Myocyte (in vitro differentiated cells): ENCODE measurements around the gene SAMD7. TPM values are rescaled to one million over a fixed set of nuclear protein-coding genes. Genes with fewer than 3 reads are reported as not detected.

Source experiments
- DNase-seq: peaks from one replicate; pipeline ENCODE4 v3.0.0-alpha.2; 2012; ENCODE audit warnings: low read depth
- polyA plus RNA-seq: library from polyadenylated mRNA; unstranded; fragments of >200 nt; gene quantifications from one replicate; pipeline ENCODE4 v1.2.1, GENCODE V29; 2012; ENCODE audit warnings: missing spikeins
- total RNA-seq: library from RNA; depleted of rRNA; stranded (reverse); fragments of >200 nt; gene quantifications from 2 replicates; pipeline ENCODE4 v1.2.3, GENCODE V29; 2014

Gene SAMD7, protein sequence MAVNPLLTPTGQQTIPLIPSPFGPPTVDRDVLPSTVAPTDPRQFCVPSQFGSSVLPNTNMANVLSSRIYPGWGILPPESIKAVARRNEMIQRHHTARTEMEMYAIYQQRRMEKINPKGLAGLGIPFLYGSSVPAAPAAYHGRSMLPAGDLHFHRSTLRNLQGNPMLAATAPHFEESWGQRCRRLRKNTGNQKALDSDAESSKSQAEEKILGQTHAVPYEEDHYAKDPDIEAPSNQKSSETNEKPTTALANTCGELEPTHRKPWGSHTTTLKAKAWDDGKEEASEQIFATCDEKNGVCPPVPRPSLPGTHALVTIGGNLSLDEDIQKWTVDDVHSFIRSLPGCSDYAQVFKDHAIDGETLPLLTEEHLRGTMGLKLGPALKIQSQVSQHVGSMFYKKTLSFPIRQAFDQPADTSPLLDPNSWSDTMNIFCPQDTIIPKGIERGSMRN
- not detected in 2 replicates for total RNA-seq
- not detected for polyA plus RNA-seq

- no peak for DNase-seq
Observed at GRCh38 chr3:169911272-169911671, at the start of gene SAMD7. Gene SAMD7, plus strand, starts transcription at chr3:169911572. Its CDS starts 7,927 bp downstream, at chr3:169919499.

DNA sequence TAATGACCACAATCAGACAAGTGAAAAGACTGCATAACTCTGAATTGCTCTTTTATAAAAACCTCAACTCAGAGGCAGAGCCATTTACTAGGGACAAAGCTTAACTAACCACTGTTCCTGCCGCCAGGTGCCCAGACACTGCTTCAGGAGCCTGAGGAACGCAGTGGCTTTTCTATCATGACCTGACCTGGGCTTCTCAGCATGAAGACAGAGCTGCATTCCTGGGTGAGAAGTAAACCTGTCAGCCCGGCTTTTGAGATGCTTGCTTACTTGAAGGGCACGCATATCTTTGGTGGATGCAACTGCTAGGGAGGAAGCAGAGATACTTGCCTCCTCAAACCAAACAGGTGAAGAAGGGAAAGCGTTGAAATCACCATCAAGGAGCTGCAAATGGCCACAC is 49.5 kb upstream of the SAMD7 start:
- DNase-seq = no peak

GRCh38 chr3:169863458-169863899 is 47.9 kb upstream of the SAMD7 start:
- peak; percentile 72 for DNase-seq

DNA sequence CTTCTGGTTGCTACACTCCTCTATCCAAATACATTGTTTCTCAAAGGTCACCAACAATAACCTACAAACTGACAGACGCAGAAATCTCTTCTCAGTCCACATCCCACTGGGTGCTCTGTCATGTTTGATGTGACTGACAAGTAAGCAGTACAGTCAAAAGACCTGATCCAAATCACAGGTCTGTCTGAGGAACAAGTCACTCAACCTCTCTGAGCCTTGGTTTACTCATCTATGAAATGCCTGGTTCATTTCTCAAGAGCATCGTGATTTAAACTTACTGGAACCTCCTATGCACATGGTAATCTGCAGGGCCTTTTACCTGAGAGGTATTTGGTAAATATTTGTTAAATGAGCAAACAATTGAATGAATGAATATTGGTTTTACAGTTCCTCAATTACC is 47.1 kb upstream of the SAMD7 start:
- no peak for DNase-seq

DNA sequence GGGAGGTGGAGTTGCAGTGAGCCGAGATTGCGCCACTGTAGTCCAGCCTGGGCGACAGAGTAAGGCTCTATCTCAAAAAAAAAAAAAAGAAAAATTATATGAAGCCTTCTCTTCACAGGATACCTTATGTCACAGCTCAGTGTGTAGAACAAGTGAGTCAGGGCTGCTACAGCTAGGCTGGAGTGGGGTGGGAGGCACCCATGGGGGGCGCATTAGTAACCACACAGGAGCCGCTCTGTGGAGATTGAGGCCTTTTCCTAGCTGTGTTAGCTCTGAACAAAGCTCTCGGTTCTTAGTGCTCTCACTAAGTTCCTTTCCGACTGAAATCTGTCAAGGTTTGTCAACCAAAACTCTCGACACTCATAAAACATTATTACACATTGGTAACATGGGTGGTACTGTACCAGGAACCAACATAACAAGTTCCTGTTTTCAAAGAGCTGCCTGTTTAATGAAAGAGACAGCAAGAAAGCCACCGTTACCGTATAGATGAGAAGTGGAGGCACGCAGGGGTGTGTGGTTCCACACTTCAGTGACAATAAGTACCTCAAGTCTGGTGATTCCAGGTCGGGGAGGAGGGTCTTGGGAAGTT is 46.1 kb upstream of the SAMD7 start:
- no peak for DNase-seq

GRCh38 chr3:169867584-169868210 is 43.7 kb upstream of the SAMD7 start:
- DNase-seq = no peak

DNA sequence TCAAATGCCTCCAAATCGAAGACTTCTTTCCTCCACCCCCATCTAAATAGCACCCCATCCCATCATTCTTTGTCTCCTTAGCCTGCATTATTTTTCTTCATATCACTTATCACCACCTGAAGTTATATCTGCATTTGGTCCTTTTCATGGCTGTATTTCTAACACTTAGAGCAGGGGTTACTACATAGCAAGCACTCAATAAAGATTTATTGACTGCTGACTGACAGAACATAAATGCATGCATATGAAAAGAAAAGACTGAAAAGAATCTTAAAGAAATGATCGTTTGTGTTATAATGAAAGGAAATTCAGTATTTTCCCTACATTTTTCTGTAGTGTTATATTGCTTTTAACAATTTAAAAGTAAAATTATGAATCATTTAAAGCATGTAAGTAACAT is 43.0 kb upstream of the SAMD7 start:
- DNase-seq = no peak

- no peak for DNase-seq
Observed at GRCh38 chr3:169869484-169870220, 41.7 kb upstream of the SAMD7 start, which contains the start of gene LRRC31. Gene LRRC31, minus strand, starts transcription at chr3:169869935. Its CDS starts 128 bp downstream, at chr3:169869807.

GRCh38 chr3:169871129-169871886 is 40.1 kb upstream of the SAMD7 start:
- no peak for DNase-seq

GRCh38 chr3:169879013-169879557 is 32.3 kb upstream of the SAMD7 start:
- peak; percentile 13 for DNase-seq

- no peak for DNase-seq
Observed at GRCh38 chr3:169879845-169880575, 31.4 kb upstream of the SAMD7 start.

GRCh38 chr3:169880576-169881250 is 30.7 kb upstream of the SAMD7 start:
- DNase-seq = no peak

DNA sequence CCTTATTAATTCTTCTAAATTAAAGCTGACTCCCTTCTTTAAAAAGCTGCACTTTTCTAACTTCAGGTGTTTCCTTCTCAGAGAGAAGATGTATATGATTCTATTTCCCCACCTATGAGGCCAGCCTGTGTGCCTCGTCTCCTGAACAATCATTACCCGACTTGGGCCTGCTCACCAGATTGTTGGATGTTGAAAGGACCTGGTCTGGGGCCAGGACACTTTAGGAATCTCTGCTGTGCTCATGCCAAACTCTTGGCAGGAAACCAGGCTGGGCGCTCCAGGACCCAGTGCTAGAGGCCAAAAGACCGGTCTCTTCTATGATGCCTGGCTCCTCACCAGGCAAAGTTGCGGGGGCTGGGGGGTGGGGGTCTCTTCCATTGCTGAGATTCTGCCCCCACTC is 24.7 kb upstream of the SAMD7 start:
- peak; percentile 37 for DNase-seq

GRCh38 chr3:169891886-169892285 is 19.5 kb upstream of the SAMD7 start:
- no peak for DNase-seq

DNA sequence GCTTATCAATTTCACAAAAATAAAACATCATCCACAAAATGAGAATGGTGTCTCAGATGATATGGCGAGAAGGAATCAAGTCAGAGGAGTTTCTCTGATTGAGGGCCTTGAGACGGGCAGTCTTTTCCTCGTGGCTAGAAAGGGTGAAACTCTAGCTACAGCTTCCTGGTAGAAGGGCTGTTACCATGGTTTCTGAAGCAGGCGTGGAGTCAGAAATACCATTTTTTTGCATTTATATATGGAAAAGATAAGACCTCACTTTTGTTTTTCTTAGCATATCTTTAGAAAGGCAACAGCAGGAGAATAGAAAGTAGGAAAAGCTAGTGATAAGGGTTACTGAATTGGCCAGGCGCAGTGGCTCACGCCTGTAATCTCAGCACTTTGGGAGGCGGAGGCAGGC is 17.3 kb upstream of the SAMD7 start:
- DNase-seq = no peak

DNA sequence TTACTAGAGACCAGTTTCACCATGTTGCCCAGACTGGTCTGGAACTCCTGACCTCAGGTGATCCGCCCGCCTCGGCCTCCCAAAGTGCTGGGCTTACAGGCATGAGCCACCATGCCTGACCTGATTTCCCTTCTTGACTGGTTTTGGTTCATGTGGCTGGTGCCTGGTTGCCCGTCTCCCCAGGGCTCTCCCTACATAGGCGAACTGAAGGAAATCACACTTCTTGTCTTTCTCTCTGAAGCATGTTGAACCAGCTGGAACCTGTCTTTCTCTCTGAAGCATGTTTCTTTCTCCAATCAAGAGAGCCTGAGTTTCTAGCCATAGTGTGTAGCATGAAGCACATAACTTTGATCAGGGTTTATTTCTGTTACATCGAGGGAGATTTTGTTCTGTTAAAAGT is 16.3 kb upstream of the SAMD7 start:
- no peak for DNase-seq

DNA sequence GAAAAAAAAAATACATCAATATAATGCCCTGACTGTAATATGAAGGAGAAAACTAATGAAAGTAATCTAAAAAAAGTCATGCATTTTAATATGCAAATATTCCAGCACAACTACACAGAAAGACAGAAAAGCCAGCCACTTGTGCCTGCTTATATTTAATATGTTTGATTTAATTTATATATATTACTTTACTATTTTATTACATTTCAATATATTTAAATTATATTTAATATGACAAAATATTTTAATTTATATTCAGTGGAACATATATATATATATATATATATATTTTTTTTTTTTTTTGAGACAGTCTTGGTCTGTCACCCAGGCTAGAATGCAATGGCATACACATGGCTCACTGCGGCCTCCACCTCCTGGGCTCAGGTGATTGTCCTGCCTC is 14.1 kb upstream of the SAMD7 start:
- DNase-seq = no peak

DNA sequence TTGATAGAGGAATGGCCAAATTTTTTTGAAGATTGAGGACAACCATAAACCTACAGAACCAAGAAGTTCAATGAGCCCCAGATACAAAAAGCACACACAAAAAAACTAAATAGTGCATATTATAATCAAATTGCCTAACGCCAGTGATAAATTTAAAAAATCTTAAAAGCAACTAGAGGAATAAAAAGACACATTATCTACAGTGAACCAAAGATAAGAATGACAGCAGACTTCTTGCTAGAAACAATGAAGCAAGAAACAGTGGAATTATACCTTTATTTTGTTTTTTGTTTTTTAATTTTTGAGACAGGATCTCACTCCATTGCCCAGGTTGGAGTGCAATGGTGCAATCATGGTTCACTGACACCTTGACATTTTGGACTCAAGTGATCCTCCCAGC is 9.9 kb upstream of the SAMD7 start:
- no peak for DNase-seq

GRCh38 chr3:169905404-169905803 is 6.0 kb upstream of the SAMD7 start:
- DNase-seq = no peak
